ENCODE measurements around the gene TRMT2A. TPM values are rescaled to one million over a fixed set of nuclear protein-coding genes. Genes with fewer than 3 reads are reported as not detected.

The TRMT2A gene
- total RNA-seq, 1 experiment from 2014 or later, result 54.8 TPM

- no peaks in the 10 kb centered on the region for H3K9me2 ChIP-seq (replicated peaks; ENCODE audit: insufficient read depth, low read length)
- H3K4me3 ChIP-seq (ENCODE audit: low read length), result no peak overlapping the region
- H3K9ac ChIP-seq (ENCODE audit: low read length), result no peak overlapping the region
Measured at GRCh38 chr22:20145832-20146223, 28.8 kb upstream of the TRMT2A start.

DNA sequence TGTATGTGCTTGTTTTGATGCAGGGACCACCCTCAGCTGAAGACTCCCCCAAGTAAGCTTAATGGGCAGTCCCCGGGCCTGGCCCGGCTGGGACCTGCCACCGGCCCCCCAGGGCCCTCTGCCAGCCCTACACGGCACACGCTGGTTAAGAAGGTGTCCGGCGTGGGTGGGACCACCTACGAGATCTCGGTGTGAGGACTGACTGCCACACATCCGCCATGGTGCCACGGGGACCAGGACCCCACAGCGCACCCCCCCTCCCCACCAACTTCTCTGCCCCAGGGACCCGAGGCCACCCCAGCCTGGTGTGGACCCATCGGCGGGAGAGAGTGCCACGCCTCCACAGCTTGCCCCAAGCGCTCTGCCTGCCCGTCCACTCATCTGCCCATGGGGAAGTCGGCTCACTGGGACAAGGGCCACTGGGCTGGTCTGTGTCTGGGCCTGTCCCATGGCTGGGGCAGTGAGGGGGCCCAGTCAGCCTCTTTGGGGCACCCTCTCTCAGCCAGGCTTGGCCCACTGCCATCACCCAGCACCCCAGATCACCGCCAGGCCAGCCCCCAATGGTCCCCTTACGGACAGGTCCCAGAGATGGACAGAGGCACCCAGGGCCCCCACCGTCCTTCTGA lies 28.3 kb upstream of the TRMT2A start:
- Histone ChIP-seq H2AFZ (ENCODE audit: low read length) (no peak overlapping the region), H3K9ac (ENCODE audit: low read length) (no peak overlapping the region)

More at GRCh38 chr22:20145832-20146223, 28.8 kb upstream of the TRMT2A start:
- no peak overlapping the region for H3K27ac ChIP-seq (ENCODE audit: low read length)
- H3K4me2 ChIP-seq (ENCODE audit: low read depth, low read length, poor library complexity, severe bottlenecking), result no peak overlapping the region
- no peaks in the 10 kb centered on the region for H3K27me3 ChIP-seq (ENCODE audit: low read length)
- H3K9me3 ChIP-seq (ENCODE audit: low read length), result no peaks in the 10 kb centered on the region
- peaks cover 12% of the 10 kb centered on the region for H3K4me1 ChIP-seq (ENCODE audit: low read length)
- no peak overlapping the region for H2AFZ ChIP-seq (ENCODE audit: low read length)
- DNase-seq, result no peak
- H3K36me3 ChIP-seq (ENCODE audit: insufficient read depth, low read length), result no peaks in the 10 kb centered on the region
- H4K20me1 ChIP-seq (ENCODE audit: insufficient read depth, low read depth, low read length), result peaks cover 4% of the 10 kb centered on the region; the same call in 1 of the 2 replicates
- no peaks in the 10 kb centered on the region for H3K79me2 ChIP-seq (ENCODE audit: low read length)

DNA sequence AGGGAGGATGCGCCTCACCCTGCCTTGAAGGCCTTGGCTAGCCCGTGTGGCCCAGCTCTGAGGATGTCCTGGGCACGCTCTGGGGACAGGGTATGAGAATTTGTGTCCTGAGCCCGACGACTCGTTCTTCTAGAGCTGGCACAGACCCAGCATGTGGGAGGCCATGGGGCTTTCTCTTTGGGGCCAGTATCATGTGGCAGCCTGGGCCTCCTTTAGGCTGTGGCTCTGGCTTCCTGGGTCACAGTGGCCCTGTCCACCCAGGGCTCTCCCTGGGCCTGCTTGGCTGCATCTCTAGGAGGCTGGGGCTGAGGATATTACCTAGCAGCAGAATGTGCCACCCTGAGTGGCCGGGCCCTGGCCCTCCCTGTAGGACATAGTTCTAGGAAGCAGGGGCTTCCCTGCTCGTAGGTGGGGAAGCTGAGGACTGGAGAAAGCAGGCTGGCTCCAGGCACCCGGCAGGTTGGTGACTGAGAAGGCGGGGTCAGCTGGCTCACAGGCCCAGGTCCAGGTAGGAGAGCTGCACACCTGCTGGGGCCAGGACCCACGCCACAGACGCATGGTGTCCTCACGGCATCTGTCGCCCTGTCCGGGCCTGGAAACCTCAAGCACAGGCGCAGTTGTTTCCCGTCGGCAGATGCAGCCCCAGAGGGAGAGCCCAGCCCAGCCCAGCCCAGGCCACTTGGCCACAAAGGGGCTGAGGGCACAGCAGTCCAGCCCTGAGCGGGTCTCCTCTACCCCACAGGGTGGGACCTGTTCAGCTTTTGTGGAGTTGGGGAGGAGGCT lies 27.0 kb upstream of the TRMT2A start:
- Histone ChIP-seq H3K27me3 (ENCODE audit: low read length) (no peaks in the 10 kb centered on the region), H3K27ac (ENCODE audit: low read length) (no peak overlapping the region), H3K79me2 (ENCODE audit: low read length) (no peaks in the 10 kb centered on the region), H2AFZ (ENCODE audit: low read length) (no peak overlapping the region), H3K36me3 (ENCODE audit: insufficient read depth, low read length) (no peaks in the 10 kb centered on the region), H3K9me3 (ENCODE audit: low read length) (no peaks in the 10 kb centered on the region), H3K9ac (ENCODE audit: low read length) (no peak overlapping the region), H3K4me2 (ENCODE audit: low read depth, low read length, poor library complexity, severe bottlenecking) (no peak overlapping the region), H3K4me3 (ENCODE audit: low read length) (no peak overlapping the region), H4K20me1 (ENCODE audit: insufficient read depth, low read depth, low read length) (peaks cover 4% of the 10 kb centered on the region; the same call in 1 of the 2 replicates), H3K9me2 (replicated peaks; ENCODE audit: insufficient read depth, low read length) (no peaks in the 10 kb centered on the region), H3K4me1 (ENCODE audit: low read length) (peaks cover 7% of the 10 kb centered on the region; the same call in 1 of the 2 replicates)
- DNase-seq, result no peak

More for the DNA sequence above, 28.3 kb upstream of the TRMT2A start:
- H3K36me3 ChIP-seq (ENCODE audit: insufficient read depth, low read length), result no peaks in the 10 kb centered on the region
- H3K27ac ChIP-seq (ENCODE audit: low read length), result no peak overlapping the region
- no peaks in the 10 kb centered on the region for H3K79me2 ChIP-seq (ENCODE audit: low read length)
- no peak overlapping the region for H3K4me3 ChIP-seq (ENCODE audit: low read length)
- H3K9me2 ChIP-seq (replicated peaks; ENCODE audit: insufficient read depth, low read length), result no peaks in the 10 kb centered on the region
- DNase-seq, result no peak
- H3K4me2 ChIP-seq (ENCODE audit: low read depth, low read length, poor library complexity, severe bottlenecking), result no peak overlapping the region
- peaks cover 4% of the 10 kb centered on the region; the same call in 1 of the 2 replicates for H4K20me1 ChIP-seq (ENCODE audit: insufficient read depth, low read depth, low read length)
- H3K9me3 ChIP-seq (ENCODE audit: low read length), result no peaks in the 10 kb centered on the region
- H3K4me1 ChIP-seq (ENCODE audit: low read length), result peaks cover 12% of the 10 kb centered on the region
- H3K27me3 ChIP-seq (ENCODE audit: low read length), result no peaks in the 10 kb centered on the region

DNA sequence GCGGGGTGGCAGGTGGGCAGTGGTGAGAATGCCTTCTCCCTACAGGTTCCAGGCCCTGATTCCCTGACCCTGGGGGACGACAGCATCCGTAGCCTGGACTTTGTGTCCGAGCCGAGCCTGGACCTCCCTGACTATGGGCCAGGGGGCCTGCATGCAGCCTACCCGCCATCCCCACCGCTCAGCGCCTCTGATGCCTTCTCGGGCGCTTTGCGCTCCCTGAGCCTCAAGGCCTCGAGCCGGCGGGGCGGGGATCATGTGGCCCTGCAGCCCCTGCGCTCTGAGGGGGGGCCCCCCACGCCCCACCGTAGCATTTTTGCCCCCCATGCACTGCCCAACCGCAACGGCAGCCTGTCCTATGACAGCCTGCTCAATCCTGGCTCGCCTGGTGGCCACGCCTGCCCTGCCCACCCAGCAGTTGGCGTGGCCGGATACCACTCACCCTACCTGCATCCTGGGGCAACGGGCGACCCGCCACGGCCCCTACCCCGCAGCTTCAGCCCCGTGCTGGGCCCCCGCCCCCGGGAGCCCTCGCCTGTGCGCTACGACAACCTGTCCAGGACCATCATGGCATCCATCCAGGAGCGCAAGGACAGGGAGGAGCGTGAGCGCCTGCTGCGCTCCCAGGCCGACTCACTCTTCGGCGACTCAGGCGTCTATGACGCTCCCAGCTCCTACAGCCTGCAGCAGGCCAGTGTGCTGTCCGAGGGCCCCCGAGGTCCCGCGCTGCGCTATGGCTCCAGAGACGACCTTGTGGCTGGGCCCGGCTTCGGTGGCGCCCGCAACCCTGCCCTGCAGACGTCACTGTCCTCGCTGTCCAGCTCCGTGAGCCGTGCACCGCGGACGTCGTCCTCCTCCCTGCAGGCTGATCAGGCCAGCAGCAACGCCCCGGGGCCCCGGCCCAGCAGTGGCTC lies 25.9 kb upstream of the TRMT2A start:
- H3K27ac ChIP-seq (ENCODE audit: low read length), result no peak overlapping the region
- H3K4me1 ChIP-seq (ENCODE audit: low read length), result peaks cover 7% of the 10 kb centered on the region
- H3K79me2 ChIP-seq (ENCODE audit: low read length), result no peaks in the 10 kb centered on the region
- H2AFZ ChIP-seq (ENCODE audit: low read length), result no peak overlapping the region
- H3K36me3 ChIP-seq (ENCODE audit: insufficient read depth, low read length), result no peaks in the 10 kb centered on the region
- H4K20me1 ChIP-seq (ENCODE audit: insufficient read depth, low read depth, low read length), result peaks cover 5% of the 10 kb centered on the region; the same call in 1 of the 2 replicates
- no peak overlapping the region for H3K4me2 ChIP-seq (ENCODE audit: low read depth, low read length, poor library complexity, severe bottlenecking)
- H3K9me2 ChIP-seq (replicated peaks; ENCODE audit: insufficient read depth, low read length), result no peaks in the 10 kb centered on the region
- no peak overlapping the region for H3K4me3 ChIP-seq (ENCODE audit: low read length)
- no peaks in the 10 kb centered on the region for H3K9me3 ChIP-seq (ENCODE audit: low read length)
- no peak for DNase-seq
- no peak overlapping the region for H3K9ac ChIP-seq (ENCODE audit: low read length)
- no peaks in the 10 kb centered on the region for H3K27me3 ChIP-seq (ENCODE audit: low read length)

- DNase-seq, result no peak
- Histone ChIP-seq H3K9ac (ENCODE audit: low read length) (no peak overlapping the region), H3K9me3 (ENCODE audit: low read length) (no peaks in the 10 kb centered on the region), H3K4me3 (ENCODE audit: low read length) (no peak overlapping the region), H3K4me2 (ENCODE audit: low read depth, low read length, poor library complexity, severe bottlenecking) (no peak overlapping the region), H3K79me2 (ENCODE audit: low read length) (no peaks in the 10 kb centered on the region), H3K9me2 (replicated peaks; ENCODE audit: insufficient read depth, low read length) (no peaks in the 10 kb centered on the region), H3K36me3 (ENCODE audit: insufficient read depth, low read length) (no peaks in the 10 kb centered on the region), H2AFZ (ENCODE audit: low read length) (no peak overlapping the region), H3K27me3 (ENCODE audit: low read length) (no peaks in the 10 kb centered on the region), H3K27ac (ENCODE audit: low read length) (no peak overlapping the region), H3K4me1 (ENCODE audit: low read length) (peaks cover 11% of the 10 kb centered on the region), H4K20me1 (ENCODE audit: insufficient read depth, low read depth, low read length) (peaks cover 9% of the 10 kb centered on the region; the same call in 1 of the 2 replicates)
Measured at GRCh38 chr22:20141186-20142077, 24.4 kb upstream of the TRMT2A start.

- no peak overlapping the region for H3K4me2 ChIP-seq (ENCODE audit: low read depth, low read length, poor library complexity, severe bottlenecking)
- no peak overlapping the region for H3K9ac ChIP-seq (ENCODE audit: low read length)
- no peak overlapping the region for H3K27ac ChIP-seq (ENCODE audit: low read length)
- no peaks in the 10 kb centered on the region for H3K36me3 ChIP-seq (ENCODE audit: insufficient read depth, low read length)
- no peak overlapping the region for H2AFZ ChIP-seq (ENCODE audit: low read length)
- H3K9me3 ChIP-seq (ENCODE audit: low read length), result no peaks in the 10 kb centered on the region
- H3K9me2 ChIP-seq (replicated peaks; ENCODE audit: insufficient read depth, low read length), result no peaks in the 10 kb centered on the region
- H3K4me3 ChIP-seq (ENCODE audit: low read length), result no peak overlapping the region
- H3K79me2 ChIP-seq (ENCODE audit: low read length), result no peaks in the 10 kb centered on the region
- H3K27me3 ChIP-seq (ENCODE audit: low read length), result no peaks in the 10 kb centered on the region
- peaks cover 14% of the 10 kb centered on the region for H3K4me1 ChIP-seq (ENCODE audit: low read length)
- no peak for DNase-seq
- peaks cover 13% of the 10 kb centered on the region; the same call in 1 of the 2 replicates for H4K20me1 ChIP-seq (ENCODE audit: insufficient read depth, low read depth, low read length)
Measured at GRCh38 chr22:20140521-20140964, 23.5 kb upstream of the TRMT2A start.

- no peaks in the 10 kb centered on the region for H3K9me3 ChIP-seq (ENCODE audit: low read length)
Measured at GRCh38 chr22:20140107-20140445, 23.1 kb upstream of the TRMT2A start.

More at GRCh38 chr22:20140107-20140445, 23.1 kb upstream of the TRMT2A start:
- Histone ChIP-seq H3K4me1 (ENCODE audit: low read length) (peaks cover 19% of the 10 kb centered on the region), H3K4me2 (ENCODE audit: low read depth, low read length, poor library complexity, severe bottlenecking) (no peak overlapping the region), H2AFZ (ENCODE audit: low read length) (no peak overlapping the region), H3K9me2 (replicated peaks; ENCODE audit: insufficient read depth, low read length) (no peaks in the 10 kb centered on the region), H3K36me3 (ENCODE audit: insufficient read depth, low read length) (no peaks in the 10 kb centered on the region), H3K9ac (ENCODE audit: low read length) (no peak overlapping the region), H4K20me1 (ENCODE audit: insufficient read depth, low read depth, low read length) (peaks cover 18% of the 10 kb centered on the region; the same call in 1 of the 2 replicates), H3K4me3 (ENCODE audit: low read length) (no peak overlapping the region), H3K27me3 (ENCODE audit: low read length) (no peaks in the 10 kb centered on the region), H3K79me2 (ENCODE audit: low read length) (no peaks in the 10 kb centered on the region), H3K27ac (ENCODE audit: low read length) (no peak overlapping the region)
- DNase-seq, result no peak
